GM12801 (cell line): ENCODE data around the gene SAMD1.

ENCODE experiments used
- TF ChIP-seq, protein P1 (sequence below): IDR thresholded peaks from one replicate; pipeline ENCODE4 v1.5.1; 2011; ENCODE audit warnings: control low read depth; ENCODE audit not compliant: insufficient read length; ENCODE audit errors: extremely low read depth

SAMD1 gene

DNA sequence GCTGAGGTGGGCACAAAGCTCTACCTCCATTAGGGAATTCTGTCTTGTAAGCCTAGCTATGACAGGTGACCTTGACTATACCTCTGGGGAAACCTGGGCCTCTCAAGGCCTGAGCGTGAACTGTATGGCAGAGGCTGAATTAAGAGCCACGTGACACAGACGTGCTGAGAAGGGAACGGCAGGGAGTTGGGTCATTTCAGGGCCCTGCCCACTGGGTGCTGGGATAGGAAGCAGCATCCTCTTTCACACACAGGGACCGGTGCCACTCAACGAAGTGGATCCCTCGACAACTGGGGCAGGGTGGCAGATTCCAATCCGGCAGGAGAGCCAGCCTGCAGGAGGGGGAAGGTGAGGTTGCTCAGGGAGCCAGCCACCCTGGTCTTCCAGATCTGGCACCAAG, 36.6 kb upstream of the SAMD1 start:
- TF ChIP-seq, protein P1, sequence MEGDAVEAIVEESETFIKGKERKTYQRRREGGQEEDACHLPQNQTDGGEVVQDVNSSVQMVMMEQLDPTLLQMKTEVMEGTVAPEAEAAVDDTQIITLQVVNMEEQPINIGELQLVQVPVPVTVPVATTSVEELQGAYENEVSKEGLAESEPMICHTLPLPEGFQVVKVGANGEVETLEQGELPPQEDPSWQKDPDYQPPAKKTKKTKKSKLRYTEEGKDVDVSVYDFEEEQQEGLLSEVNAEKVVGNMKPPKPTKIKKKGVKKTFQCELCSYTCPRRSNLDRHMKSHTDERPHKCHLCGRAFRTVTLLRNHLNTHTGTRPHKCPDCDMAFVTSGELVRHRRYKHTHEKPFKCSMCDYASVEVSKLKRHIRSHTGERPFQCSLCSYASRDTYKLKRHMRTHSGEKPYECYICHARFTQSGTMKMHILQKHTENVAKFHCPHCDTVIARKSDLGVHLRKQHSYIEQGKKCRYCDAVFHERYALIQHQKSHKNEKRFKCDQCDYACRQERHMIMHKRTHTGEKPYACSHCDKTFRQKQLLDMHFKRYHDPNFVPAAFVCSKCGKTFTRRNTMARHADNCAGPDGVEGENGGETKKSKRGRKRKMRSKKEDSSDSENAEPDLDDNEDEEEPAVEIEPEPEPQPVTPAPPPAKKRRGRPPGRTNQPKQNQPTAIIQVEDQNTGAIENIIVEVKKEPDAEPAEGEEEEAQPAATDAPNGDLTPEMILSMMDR = no peak

DNA sequence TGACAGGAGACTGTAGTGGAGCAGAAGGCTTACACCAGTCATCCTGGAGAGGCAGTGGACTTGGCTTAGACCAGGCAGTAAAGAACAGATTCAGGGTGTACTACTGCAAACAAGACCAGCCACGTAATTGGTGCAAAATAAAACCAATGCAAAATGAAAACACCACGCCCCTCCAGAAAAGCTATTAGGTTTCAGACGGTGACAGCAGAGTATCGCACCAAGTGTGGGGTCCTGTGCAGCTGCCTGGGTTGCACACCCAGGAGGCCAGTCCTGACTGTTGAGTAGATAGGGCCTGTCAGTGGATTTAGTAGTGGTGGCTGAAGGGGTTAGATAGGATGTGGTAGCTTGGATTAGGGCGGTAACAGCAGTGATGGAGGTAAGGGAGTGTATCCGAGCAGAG, 32.4 kb upstream of the SAMD1 start:
- TF ChIP-seq, protein P1 = no peak

DNA sequence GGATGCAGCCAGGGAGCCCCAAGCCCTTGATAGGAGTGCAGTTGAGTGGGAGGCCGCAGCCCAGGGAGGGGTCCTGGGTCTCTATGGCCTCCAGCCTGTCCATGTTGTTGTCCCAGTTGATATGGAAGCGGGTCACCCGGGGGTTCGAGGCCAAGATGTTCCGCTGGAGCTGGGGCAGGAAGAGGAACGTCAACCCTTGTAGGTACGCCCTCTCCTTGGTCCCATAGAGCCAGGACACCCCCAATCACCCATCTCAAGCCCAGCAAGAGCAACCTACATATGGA, 29.9 kb upstream of the SAMD1 start:
- TF ChIP-seq, protein P1 = no peak

DNA sequence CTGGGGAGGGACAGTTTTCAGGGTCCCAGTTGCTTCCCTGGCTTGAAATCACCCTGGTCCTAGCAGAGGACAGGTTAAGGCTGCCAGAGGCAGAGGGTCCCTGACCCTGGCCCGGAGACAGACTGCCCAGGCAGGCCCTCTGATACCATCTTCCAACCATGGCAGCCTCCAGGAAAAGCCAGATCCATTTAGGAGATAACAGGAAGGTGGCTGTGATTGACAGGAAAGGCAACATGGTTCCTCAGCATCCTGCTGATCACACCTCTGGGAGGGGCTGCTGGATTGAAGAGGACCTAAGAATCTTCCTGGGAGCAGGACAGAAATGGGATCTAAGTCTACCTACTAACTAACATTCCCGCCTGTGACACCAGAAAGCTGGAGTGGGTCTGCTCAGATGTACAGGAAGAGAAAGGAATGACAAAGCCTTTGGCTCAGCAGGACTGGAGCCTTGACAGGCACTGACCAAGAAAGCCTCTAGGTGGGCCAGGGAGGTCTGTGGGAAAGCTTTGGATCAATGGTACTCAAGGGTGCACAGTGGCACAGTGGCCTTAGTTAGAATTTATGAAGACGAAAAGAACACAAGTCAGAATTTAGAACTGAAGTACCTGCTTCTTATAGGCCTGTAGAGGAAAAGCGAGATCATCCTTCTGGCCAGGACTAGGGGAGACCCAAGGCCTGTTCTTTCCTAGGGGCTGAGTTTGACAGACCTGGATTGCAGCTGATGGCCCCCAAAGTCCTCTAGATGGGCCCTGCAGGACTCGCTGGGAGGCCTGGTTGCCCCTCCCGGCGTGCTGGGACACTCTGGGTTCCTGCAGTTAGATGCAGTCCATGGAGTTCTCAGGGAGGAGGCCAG, 29.3 kb upstream of the SAMD1 start:
- TF ChIP-seq, protein P1 = no peak

DNA sequence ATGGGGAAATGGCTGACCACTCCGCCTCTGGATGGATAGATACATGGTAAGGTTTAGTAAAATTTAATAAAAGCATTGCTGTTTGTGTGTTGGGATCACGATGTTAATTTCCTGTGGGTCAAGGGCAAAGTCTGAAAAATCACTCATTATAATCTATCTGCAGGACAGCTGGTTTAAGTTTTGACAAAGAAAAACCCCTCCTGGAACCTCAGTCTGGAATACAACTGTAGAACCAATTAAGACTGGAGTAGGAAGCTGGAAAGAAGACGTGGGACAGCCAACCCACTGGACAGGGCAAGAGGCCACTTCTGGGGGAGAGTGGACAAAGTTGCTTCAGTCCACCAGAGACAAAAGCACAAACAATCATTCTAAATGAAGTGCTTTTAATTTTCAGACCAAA, 28.6 kb upstream of the SAMD1 start:
- TF ChIP-seq, protein P1 = no peak

DNA sequence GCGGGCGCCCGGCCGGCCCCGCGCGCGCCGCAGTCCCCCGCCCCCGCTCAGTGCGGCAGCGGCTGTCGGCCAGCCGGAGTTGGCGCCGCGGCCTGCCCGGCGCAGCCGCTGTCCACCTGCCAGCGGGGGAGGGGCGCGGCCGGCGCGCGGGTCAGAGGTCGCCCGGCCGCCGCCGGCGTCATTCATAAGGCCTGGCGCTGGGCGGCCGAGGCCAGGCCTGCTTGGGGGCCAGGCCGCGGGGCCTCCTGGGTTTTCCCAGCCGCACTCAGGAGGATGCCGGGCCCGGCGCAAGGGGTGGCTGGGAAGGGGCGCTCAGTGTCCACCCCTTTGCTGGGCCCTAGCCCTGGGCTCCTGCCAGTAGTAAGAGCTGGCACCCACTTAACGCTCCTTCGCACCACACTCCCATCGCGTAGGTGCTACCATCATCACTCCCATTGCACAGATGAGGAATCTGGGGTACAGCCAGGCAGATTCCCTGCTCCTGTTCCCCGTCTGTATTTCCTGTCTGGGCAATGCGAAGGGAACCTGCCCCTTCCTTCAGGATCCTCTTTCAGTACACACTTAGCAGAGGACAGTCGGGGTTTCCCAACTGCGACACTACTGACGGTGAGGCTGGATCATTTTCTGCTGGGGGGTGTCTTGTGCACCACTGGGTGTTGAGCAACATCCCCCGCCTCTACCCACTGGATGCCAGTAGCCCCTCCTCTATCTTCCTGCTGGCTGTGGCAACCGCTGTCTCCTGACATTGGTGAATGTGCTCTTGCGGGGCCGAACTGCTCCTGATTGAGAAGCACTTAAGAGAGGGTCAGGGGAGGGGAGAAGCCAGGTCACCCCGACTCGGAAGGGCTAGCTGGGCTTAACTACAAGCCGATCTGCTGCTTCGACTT, 27.9 kb upstream of the SAMD1 start:
- TF ChIP-seq, protein P1 = no peak

DNA sequence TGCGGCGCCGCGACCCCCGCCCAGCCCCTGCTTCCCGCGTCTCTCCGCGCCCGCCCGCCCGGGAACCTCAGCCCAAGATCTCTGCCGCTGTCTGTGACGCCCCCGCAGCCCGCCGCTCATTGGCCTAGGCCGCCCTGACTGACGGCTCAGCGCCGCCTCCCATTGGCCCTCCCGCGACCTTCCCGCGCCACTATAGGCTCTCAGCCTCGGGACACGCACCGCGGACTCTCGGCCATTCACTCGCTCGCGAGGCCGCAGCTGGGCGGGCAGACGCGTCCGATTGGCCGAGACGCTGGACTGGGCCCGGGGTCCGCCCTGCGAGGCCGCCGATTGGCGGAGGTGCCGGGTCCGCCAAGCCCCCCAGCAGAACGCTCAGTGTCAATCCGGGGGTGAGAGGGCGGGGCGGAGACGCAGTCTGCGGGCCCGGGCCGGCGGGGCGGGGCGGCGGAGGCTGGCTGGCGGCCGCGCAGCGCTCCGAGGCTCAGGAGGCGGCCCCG, 27.2 kb upstream of the SAMD1 start, which contains the start of gene PRKACA:
TSS of gene PRKACA (minus strand) at position 95 of the 497 bp plus-strand sequence. CDS start 215 bp downstream, outside the sequence.
- TF ChIP-seq, protein P1 = no peak
